ENCODE data around the gene TSPAN9.

Gene TSPAN9

GRCh38 chr12:3160081-3160480 lies 82.9 kb downstream of the TSPAN9 start:
- H3K4me3 ChIP-seq (ENCODE audit: low read depth, low read length) = no peak overlapping the region
- no peak for DNase-seq (ENCODE audit: low read depth)
- no peak for TF ChIP-seq CTCF (IDR thresholded peaks at IDR 0.05; ENCODE audit: control insufficient read depth, extremely low read depth, insufficient read depth)

GRCh38 chr12:3161861-3162260 lies 84.7 kb downstream of the TSPAN9 start:
- no peak for TF ChIP-seq CTCF (IDR thresholded peaks at IDR 0.05; ENCODE audit: control insufficient read depth, extremely low read depth, insufficient read depth)
- no peak overlapping the region for H3K4me3 ChIP-seq (ENCODE audit: low read depth, low read length)
- DNase-seq (ENCODE audit: low read depth) = no peak

GRCh38 chr12:3164454-3165077 lies 87.4 kb downstream of the TSPAN9 start:
- H3K4me3 ChIP-seq (ENCODE audit: low read depth, low read length) = no peak overlapping the region
- DNase-seq (ENCODE audit: low read depth) = no peak
- TF ChIP-seq CTCF (IDR thresholded peaks at IDR 0.05; ENCODE audit: control insufficient read depth, extremely low read depth, insufficient read depth) = no peak

GRCh38 chr12:3165078-3165980 lies 88.2 kb downstream of the TSPAN9 start:
- no peak overlapping the region for H3K4me3 ChIP-seq (ENCODE audit: low read depth, low read length)
- TF ChIP-seq CTCF (IDR thresholded peaks at IDR 0.05; ENCODE audit: control insufficient read depth, extremely low read depth, insufficient read depth) = no peak
- no peak for DNase-seq (ENCODE audit: low read depth)

GRCh38 chr12:3167636-3168035 lies 90.5 kb downstream of the TSPAN9 start:
- DNase-seq (ENCODE audit: low read depth) = no peak
- TF ChIP-seq CTCF (IDR thresholded peaks at IDR 0.05; ENCODE audit: control insufficient read depth, extremely low read depth, insufficient read depth) = no peak
- no peak overlapping the region for H3K4me3 ChIP-seq (ENCODE audit: low read depth, low read length)

- no peak for TF ChIP-seq CTCF (IDR thresholded peaks at IDR 0.05; ENCODE audit: control insufficient read depth, extremely low read depth, insufficient read depth)
- no peak for DNase-seq (ENCODE audit: low read depth)
- no peak overlapping the region for H3K4me3 ChIP-seq (ENCODE audit: low read depth, low read length)
These were observed 91.3 kb downstream of the TSPAN9 start for GRCh38 chr12:3168223-3169221.

Data from LNCaP clone FGC (cell line).